Activated CD8-positive, alpha-beta memory T cell treated with anti-CD3 and anti-CD28 coated beads for 4 hours (primary cell): ENCODE data around the gene NDUFC2.
"Not testable (repeated sequence)": the region's sequence is repeated elsewhere in the genome, so short reads cannot be mapped to it uniquely, and the experiment has no call there.

Experiments used
- DNase-seq, 2 donors: peaks; one replicate each; pipeline ENCODE4 v3.0.0-alpha.2; 2020; ENCODE audit warnings: low read depth in 2 of 2

NDUFC2 gene

DNA sequence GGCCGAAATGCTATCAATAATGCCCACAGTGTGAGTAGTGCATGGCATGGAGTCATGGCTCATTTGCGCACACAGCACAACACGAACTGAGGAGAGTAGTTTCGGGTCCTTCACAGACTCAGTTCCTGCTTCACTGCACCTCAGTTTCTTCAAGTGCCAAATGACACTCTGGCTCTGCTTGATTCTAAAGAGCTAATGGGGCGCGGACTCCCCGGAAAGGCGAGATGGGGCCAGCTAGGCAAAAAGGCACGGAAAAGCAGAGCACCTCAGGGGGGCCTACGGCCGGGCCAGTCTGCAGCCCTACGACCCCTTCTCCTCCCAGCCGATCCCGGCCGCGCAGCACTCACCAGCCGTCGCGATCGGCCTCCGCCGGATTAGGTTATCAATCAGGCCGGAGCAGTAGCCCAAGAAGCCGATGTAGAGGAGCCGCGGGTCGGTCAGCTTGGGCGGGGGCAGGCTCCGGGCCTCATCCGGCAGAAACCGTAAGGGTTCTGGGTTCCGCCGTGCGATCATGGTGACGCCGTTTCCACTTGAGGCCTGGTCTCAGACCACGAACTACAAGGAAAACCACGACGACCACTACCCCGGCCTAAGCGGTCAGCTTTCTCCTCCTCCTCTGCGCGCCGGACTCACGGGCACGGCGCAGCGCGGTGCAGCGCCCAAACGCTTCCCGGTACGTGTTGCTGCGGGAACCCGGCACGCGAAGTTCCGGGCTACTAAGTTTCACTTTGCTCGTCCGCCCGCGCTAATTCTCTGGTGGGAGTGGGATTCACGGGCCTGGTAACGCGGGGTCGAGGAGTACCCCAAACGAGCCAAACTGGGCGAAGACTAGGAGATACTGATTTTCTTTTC lies at the start of gene NDUFC2:
TSS of gene NDUFC2 (minus strand) at position 631 of the 852 bp plus-strand sequence. CDS start at position 513, 118 bp downstream.
- DNase-seq, result peak; percentile 31 to 35

DNA sequence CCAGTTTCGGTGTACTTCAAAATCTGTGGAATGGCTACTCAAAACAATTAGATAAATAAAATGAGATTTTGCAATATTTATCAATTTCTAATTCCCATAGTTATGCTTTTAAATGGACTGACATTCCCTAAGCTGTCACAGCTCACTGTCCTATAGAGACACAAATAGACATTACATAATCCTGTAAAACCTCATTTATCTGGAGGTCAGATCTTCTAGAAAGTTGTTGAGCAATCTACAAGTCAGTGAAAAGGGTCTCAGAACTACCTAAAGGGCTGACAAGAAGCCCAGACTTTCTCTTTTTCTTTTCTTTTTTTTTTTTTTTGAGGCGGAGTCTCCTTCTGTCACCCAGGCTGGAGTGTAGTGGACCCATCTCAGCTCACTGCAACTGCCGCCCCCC lies 47.7 kb upstream of the NDUFC2 start:
- DNase-seq, result no peak

GRCh38 chr11:78112582-78113275 lies 33.1 kb upstream of the NDUFC2 start:
- no peak for DNase-seq

- DNase-seq, result no peak
These were observed 31.6 kb upstream of the NDUFC2 start for GRCh38 chr11:78111298-78111697.

DNA sequence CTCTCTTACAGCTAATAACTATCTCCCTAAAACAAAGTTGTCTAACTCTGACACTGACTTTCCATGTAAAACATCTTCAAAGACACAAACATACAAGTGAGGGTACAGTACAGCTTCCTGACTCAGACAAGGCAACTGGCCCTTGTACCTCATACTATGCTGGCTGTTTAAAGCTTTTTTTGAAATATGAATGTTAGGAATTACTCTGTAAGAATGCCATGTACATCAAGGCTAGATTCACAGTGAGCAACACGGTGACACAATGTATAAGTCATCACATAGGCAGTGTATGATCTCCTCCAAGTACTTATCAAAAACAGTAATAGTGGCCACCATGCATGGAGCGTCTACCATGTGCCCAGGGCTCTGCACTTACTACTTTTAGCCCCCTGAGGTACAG lies 31.2 kb upstream of the NDUFC2 start:
- no peak for DNase-seq

GRCh38 chr11:78110351-78110750 lies 30.7 kb upstream of the NDUFC2 start:
- DNase-seq, result no peak

DNA sequence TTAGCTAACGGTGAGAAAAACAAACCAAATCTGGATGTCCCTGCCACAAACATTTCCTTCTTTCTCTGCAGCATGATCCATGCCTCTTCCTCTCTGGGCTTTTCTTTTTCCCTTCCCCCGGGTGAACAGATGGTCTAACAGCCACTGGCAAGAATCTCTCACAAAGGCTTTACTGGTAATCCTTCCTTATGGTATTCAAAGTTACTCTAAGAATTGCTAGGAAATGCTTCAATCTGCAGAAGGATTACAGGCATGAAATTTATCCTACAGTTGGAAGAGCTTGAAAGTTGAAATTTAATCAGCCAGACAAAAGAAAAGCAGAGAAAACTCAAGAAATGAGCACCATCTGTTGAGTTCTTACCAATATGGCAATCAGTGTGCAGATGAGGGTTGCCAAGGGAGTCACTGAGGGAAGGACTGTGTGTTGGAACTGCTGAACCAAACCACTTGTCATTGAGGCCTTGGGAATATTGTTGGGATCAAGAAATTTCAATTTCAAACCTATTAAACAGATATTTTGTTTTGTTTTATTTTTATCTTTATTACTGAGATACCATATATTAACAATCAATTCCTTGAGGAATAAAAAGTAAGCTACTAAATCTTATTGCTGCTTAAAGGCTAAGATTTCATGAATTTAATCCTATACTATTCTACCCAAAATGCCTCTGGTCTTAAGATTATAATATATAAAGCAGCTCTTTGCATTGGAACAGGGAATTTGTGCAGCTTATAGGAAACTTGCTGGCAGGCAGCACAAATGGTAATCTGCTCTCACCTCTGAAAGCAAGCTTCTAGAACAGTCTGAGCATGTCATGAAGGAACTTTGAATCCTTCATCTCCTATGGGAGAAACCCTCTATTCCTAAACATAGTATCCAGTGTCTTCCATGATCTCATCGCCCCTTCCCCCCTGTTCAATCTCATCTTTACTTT lies 29.7 kb upstream of the NDUFC2 start:
- DNase-seq, result no peak

DNA sequence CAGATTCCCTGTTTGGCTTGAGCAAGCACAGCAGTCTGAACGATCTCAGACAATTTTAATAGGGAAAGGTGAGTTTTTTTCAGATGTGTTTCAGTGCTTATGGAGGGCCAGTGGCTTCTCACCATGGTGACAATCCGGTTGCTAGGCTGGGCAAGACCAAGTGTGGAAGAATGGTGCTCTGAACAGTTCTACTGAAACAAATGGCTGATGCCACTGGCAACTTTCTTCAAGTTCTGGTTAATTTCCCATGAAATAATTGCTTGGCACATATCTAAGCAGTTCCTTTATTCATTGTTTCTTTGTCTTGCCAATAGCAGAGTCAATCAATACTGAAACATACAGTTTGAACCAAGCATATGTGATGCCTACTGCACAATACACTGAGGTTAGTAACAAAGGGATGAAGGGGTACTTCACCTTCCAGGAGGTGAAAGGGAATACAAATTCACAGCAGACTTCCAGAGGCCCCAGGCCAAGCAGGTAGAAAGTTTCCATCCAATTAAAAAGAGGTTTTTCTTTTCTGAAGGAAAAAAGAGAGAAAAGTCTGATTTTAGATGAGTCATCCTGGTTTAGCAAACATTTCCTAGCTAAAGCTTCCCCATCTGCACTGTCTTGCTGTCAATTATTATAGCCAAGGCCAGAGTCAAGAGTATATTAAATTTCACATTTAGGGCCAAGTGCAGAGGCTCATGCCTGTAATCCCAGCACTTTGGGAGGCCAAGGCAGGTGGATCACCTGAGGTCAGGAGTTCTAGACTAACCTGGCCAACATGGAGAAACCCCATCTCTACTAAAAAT lies 21.2 kb upstream of the NDUFC2 start:
- DNase-seq, result no peak

- no peak for DNase-seq
These were observed 20.6 kb upstream of the NDUFC2 start for GRCh38 chr11:78100261-78100660.

- no peak for DNase-seq
These were observed 20.0 kb upstream of the NDUFC2 start for GRCh38 chr11:78099666-78100065.

DNA sequence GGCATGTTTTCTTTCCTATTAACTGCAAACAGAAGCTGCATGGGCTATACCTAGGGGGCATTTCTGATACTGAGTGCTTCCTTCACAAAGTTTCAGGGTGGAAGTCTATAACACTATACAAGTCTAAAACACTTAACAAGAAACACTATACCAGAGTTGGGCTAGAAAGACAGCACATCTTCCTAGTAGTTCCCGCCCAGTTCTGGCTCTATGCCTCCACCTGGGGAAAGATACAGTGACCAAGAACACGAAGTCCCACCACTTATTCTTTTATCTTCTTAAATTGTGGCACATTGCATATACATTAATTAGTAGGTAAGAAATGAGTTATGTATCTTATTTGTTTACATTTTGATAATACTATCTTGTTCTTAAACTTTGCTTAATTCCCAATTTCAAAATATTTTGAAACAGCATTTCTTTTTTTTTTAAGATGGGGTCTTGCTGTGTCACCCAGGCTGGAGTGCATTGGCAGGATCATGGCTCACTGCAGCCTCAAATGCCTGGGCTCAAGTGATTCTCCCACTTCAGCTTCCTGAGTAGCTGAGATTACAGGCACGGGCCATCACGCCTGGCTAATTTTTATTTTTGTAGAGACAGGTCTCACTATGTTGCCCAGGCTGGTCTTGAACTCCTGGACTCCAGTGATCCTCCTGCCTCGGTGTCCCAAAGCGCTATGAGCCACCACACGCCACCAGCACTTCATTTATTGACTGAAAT lies 18.2 kb upstream of the NDUFC2 start:
- no peak for DNase-seq

DNA sequence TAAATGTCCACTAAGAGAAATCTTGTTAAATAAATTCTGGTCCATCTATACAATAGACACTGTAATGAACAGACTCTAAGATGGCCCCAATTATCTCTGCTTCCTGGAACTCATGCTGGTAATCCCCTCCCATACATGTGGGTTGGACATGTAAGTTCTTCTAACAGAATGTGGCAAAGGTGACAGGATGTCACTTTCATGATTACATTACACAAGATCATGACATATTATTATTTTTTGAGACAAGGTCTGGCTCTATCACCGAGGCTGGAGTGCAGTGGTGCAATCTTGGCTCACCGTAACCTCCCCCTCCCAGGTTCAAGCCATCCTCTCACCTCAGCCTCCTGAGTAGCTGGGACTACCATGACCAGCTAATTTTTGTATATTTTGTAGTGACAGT lies 14.6 kb upstream of the NDUFC2 start:
- no peak for DNase-seq

DNA sequence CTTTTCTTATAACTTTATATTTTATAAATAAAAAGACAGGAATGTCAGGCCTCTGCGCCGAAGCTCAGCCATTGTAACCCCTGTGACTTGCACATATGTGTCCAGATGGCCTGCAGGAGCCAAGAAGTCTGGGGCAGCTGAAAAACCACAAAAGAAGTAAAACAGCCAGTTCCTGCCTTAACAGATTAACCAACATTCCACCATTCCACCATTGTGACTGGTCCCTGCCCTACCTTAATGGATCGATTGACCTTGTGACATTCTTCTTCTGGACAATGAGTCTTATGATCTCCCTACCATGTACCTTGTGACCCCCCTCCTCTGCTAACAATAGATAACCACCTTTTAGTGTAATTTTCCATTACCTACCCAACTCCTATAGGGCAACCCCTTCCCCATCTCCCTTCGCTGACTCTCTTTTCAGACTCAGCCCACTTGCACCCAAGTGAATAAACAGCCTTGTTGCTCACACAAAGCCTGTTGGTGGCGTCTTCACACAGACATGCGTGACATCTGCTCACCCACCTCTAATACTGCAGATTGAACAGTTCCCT lies 6.9 kb upstream of the NDUFC2 start:
- DNase-seq, result not testable (repeated sequence)

DNA sequence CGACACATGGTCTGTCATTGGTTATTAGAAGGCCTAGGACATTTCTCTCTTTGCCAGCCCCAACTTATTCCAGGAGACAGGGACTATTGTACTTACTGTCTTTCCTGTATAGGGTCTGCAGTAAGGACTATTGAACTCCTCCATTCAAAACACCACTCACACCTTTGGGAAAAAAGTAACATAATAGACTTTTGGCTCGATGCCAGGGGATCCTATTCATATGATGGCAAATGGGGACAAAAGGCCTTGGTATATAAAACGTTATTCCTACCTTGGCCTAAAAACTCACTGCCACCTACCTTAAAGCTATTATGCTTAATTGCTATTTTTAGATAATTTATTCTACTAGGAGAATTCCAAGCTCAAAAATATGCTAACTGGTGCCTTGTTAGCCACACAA lies 6.3 kb upstream of the NDUFC2 start:
- DNase-seq, result no peak

DNA sequence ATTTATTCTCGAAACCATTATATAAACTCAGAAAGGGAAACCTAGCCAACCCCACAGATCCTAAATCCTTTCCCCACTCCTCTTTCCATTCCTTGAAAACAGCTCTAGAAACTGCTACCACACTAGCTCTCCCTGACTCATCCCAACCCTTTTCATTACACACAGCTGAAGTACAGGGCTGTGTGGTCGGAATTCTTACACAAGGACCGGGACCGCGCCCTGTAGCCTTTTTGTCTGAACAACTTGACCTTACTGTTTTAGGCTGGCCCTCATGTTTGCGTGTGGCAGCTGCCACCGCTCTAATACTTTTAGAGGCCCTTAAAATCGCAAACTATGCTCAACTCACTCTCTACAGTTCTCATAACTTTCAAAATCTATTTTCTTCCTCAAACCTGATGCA lies 4.8 kb upstream of the NDUFC2 start:
- not testable (repeated sequence) for DNase-seq

DNA sequence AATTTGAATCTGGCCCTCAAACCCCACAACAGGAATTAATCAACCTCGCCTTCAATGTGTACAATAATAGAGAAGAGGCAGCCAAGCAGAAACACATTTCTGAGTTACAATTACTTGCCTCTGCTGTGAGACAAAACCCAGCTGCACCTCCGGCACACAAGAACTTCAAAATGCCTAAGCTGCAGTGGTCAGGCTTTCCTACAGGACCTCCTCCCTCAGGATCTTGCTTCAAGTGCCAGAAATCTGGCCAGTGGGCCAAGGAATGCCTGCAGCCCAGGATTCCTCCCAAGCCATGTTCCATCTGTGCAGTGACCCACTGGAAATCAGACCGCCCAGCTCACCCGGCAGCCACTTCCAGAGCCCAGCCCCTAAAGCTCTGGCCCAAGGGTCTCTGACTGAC lies 3.4 kb upstream of the NDUFC2 start:
- no peak for DNase-seq

DNA sequence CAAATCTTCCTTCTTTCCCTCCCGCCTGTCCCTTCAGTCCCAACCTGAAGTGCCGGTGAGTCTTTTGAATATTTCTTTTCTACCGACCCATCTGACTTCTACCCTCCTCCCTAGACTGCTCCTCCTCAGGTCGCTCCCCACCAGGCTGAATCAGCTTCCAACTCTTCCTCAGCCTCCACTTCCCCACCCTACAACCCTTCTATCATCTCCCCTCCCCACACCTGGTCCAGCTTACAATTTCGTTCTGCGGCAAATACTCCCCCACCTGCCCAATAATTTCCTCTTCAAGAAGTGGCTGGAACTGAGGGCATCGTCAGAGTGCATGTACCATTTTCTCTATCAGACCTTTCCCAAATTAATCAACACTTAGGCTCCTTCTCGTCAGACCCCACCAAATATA lies 2.5 kb upstream of the NDUFC2 start:
- DNase-seq, result no peak

DNA sequence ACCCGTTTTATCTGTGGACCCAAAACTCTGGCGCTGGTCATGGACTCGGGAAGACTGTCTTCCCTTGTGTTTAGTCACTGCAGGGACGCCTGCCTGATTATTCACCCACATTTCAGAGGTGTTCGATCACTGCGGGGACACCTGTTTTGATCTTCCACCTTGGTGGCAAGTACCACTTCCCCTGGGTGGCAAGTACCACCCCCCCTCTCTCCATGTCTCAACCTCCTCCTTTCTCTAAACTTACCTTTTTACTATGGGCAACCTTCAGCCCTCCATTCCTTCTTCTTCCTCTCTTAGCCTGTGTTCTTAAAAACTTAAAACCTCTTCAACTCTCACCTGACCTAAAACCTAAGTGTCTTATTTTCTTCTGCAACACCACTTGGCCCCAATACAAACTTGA lies 1.9 kb upstream of the NDUFC2 start:
- no peak for DNase-seq

GRCh38 chr11:78080818-78081495 lies 1.3 kb upstream of the NDUFC2 start:
- no peak for DNase-seq
